Activated T-cell treated with anti-CD3 and anti-CD28 coated beads, Interleukin-2, amount 50 U/mL, for 48 hours (primary cell): Measurements from ENCODE around the gene NPPC.
"Not testable (repeated sequence)": the region's sequence is repeated elsewhere in the genome, so short reads cannot be mapped to it uniquely, and the experiment has no call there.

Experiments used
- DNase-seq, 2 experiments: peaks; one replicate each; pipeline ENCODE4 v3.0.0-alpha.2; 2020

Gene NPPC

GRCh38 chr2:231884438-231885140 is 41.6 kb downstream of the NPPC start:
- DNase-seq: no peak

DNA sequence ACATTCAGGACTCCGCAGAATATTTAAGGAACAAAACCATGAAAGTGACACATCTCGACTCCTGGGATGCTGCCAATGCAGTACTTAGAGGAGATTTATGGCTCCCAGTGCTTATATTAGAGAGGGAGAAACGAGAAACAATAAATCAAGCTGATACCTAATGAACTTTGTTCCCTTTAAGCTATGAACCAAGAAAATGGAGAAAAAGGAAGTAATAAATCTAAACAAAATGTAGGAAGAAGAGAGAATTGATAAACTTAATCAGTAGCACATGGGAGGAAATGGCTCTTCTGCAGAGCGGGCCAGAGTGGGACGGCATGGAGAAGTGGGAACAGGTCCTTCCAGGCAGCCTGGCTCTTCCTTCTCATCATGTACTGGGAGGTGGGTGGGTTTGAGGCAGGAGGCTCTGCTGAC is 42.7 kb downstream of the NPPC start:
- no peak for DNase-seq

DNA sequence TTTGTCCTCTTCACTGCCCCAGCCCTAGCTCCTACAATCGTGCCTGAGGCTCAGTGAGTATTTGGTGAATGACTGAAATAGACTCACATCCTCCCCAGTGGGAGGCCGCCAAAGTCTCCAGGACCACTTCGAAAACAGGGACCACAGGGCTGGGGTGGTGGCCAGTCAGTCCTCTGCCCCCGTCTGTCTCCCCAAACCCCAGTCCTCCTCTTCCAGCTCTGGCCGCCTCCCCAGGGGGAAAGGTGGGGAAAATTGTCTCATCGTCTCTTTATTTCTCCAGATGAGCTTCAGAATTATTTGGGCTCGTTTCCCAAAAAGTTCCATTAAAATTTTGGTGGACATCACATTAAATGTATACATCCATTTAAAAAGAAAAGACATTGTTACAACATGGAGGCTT is 43.5 kb downstream of the NPPC start:
- no peak for DNase-seq

DNA sequence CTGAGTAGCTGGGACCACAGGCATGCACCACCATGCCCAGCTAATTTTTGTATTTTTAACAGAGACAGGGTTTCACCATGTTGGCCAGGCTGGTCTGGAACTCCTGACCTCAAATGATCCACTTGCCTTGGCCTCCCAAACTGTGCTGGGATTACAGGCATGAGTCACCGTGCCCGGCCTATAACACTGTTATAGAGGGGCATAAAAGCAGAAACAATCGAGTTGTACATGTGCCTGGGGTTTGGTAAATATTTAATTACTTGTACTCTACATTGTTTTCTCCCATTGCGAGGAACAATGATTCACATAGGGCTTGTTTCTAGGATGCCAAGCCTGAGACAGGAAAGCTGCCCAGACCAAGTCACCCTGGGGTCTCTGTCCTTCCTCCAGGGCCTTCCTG is 45.8 kb downstream of the NPPC start:
- not testable (repeated sequence) for DNase-seq

- no peak for DNase-seq
Observed at GRCh38 chr2:231879216-231879615, 47.0 kb downstream of the NPPC start.

DNA sequence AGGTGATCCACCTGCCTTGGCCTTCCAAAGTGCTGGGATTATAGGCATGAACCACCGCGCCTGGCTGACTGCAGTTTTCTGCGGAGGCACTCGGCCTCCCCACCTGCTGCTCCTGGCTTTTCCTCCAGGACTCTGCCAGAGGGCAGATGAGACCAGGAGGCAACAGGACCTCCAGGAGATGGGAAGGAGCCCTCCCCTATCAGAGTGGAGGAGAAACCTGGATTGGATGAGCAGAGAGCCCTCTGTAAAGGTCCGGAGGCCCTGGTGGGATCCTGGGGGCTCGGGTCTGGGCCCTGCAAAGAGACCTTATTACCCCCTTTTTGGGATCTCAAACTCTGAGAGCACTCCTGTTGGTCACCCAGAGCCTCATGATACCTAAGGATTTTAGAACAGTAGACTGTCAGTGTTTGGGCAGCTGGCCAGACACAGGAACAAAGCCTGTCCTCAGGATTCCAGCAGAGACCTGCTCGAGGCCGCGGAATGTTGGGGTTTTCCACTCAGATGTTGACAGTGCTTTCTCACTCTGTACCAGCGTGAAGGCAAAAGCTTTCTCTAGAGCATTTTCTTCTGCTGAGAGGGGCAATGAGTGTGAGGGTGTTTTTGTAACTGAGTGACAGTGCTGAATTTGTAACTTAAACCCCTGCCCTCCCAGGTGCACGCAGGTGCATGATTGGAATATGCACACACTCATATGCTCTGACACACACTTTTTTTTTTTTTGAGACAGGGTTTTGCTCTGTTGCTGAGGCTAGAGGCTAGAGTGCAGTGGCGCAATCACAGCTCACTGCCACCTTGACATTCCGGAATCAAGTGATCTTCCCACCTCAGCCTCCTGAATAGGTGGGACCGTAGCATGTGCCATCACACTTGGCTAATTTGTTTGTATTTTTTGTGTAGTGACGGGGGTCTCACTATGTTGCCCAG is 48.4 kb downstream of the NPPC start:
- no peak for DNase-seq

GRCh38 chr2:231874944-231875343 is 51.3 kb downstream of the NPPC start:
- no peak for DNase-seq
